22Rv1 (cell line): Measurements from ENCODE around the gene DPF3.

ENCODE experiments used
- H3K27ac ChIP-seq: fragments of 450-650 bp; 2 replicates; pipeline ENCODE4 v1.5.1; 2017
- CTCF ChIP-seq: fragments of 450-650 bp; IDR thresholded peaks from 2 replicates; pipeline ENCODE4 v1.5.1; 2017; ENCODE audit warnings: mild to moderate bottlenecking
- ZFX ChIP-seq: fragments of 450-650 bp; IDR thresholded peaks from 2 replicates; pipeline ENCODE4 v1.6.1; 2017; ENCODE audit warnings: antibody characterized with exemption, borderline replicate concordance

The DPF3 gene

GRCh38 chr14:72800848-72801370, 93.0 kb downstream of the DPF3 start:
- TF ChIP-seq CTCF (no peak), ZFX (no peak)
- no peak overlapping the region for H3K27ac ChIP-seq

DNA sequence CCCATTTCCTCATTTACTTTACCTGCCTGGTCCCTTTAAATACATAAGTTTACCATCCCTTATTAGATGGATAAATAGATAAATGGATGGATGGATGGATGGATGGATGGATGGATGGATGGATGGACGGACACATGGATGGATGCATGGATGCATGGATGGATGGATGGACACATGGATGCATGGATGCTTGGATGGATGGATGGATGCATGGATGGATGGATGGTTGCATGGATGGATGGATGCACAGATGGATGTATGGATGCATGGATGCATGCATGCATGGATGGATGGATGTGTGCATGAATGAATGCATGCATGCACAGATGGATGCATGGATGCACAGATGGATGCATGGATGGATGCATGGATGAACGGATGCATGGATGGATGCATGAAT, 93.6 kb downstream of the DPF3 start:
- H3K27ac ChIP-seq: no peak overlapping the region
- no peak for TF ChIP-seq CTCF
- TF ChIP-seq ZFX: no peak

DNA sequence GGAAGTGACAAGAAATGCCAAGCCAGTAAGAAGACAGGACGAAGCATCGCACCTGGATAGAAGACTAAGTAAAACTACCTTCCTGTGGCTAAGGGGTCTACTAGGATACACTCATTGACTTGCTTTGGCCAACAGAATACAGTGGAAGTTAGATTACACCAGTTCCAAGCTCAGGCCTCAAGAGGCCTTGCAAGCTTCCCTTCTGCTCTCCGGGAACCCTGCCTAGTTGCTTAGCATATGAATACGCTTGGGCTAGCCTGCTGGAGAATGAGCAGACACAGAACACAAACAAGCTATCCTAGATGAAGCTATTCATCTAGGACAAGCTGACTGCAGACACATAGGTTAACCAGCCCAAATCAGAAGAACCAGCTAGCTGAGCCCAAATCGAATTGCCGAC, 97.0 kb downstream of the DPF3 start:
- no peak overlapping the region for H3K27ac ChIP-seq

GRCh38 chr14:72793156-72793939, 100.6 kb downstream of the DPF3 start:
- TF ChIP-seq ZFX (no peak), CTCF (no peak)
- H3K27ac ChIP-seq: no peak overlapping the region

More for the DNA sequence above, 97.0 kb downstream of the DPF3 start:
- TF ChIP-seq ZFX (no peak), CTCF (no peak)

GRCh38 chr14:72792051-72792788, 101.7 kb downstream of the DPF3 start:
- H3K27ac ChIP-seq: no peak overlapping the region
- TF ChIP-seq ZFX (no peak), CTCF (no peak)

DNA sequence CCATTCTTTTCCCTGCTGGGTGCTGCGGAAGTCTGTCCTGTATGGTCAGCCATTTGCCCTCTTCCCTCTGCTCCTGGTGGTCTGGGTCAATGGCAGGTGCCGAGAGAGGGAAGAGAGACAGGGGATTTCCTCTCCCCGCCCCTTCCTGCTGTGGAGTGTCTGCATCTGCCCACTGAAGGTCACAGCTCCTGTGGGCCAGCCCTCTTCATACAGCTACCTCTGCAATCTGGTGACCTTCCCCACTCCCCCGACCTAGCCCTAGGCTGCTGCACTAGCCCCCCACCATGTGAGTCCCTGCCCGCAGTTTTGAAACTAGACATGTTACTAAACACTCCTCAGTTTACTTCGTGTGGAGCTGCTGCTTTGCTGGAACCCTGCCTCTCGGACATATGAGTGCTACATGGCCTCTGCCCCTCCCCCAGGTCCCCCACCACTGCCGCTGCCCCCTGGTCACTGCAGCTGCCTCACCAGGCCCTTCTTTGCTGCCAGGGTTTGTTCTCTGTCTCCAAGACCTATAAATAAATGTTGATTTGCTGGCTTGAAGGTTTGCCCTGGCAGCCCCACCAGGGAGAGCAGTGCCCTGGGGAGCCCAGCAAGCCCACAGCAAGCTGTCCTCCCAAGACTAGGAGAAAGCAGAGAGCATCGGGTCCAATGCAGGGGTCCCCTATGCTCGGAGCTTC, 102.9 kb downstream of the DPF3 start:
- no peak for TF ChIP-seq ZFX
- TF ChIP-seq CTCF: no peak
- H3K27ac ChIP-seq: no peak overlapping the region
